Dermis blood vessel endothelial cell (primary cell): ENCODE data around the gene SLC27A1. TPM values are rescaled to one million over a fixed set of nuclear protein-coding genes. Genes with fewer than 3 reads are reported as not detected.
A peak's percentile ranks its signal among the peaks of the same experiment; 100 is the strongest.
"Not testable (repeated sequence)": the region's sequence is repeated elsewhere in the genome, so short reads cannot be mapped to it uniquely, and the experiment has no call there.

Source experiments
- DNase-seq: peaks from one replicate; pipeline ENCODE4 v3.0.0; 2010
- total RNA-seq: library from RNA; depleted of rRNA; stranded (reverse); fragments of >200 nt; gene quantifications from 2 replicates; pipeline ENCODE4 v1.2.3, GENCODE V29; 2014

Gene SLC27A1
- total RNA-seq, 1 donor from 2014 or later, result 31.7 TPM

GRCh38 chr19:17539238-17540117 lies 69.2 kb downstream of the SLC27A1 start:
- peak; percentile 98 for DNase-seq

DNA sequence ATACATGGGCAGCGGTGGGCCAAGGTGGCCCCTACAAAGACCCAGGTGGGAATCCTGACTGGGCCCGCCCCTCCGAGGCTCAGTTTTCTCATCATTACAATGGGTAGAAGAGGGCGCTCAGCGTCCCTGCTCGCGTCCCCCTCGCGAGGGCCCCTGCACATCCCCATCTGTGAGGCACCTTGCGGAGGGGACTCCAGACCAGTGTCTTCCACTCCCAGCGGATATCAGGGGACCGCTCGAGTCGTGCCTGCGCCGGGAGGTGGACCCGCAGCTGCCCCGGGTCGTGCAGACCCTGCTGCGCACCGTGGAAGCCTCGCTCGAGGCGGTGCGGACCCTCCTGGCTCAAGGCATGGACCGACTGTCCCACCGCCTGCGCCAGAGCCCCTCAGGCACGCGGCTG lies 69.8 kb downstream of the SLC27A1 start:
- no peak for DNase-seq

DNA sequence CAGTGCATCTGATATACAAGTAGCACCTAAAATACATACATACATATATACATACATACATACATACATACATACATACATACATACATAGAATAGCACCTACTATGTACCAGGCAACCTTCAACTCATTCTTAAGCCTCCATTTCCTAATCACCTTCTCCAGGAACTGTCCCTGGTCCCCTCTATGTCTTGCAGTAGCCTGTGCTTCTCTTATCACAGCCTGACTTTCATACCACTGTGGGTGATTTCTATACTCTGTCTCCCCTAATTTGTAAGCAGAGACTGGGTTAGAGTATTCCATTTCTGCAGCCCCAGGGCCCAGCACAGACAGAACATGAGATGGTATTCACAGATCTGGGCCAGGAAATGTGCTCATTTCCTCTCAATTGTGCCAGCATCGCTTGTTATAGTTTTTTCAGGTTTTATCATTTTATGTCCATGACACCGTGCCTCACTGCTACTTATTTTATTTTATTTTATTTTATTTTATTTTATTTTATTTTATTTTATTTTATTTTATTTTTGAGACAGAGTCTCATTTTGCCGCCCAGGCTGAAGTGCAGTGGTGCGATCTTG lies 70.9 kb downstream of the SLC27A1 start:
- no peak for DNase-seq

DNA sequence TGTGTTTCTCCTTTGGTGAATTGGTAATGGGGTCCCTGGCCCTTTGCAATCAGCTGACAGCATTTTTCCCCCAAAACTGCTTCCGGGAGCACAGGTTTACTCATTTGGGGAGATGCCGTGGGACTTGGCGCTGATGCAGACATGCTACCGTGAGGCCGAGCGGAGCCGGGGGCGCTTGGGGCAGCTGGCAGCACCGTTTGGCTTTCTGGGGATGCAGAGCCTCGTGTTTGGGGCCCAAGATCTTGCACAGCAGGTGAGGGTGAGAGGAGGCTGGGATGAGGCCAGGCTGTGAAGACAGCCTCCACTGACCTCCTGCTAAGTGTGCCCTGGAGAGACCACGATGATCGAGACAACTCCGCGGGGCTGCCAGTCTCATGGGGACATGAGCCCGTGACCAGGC lies 71.7 kb downstream of the SLC27A1 start:
- DNase-seq, result no peak

GRCh38 chr19:17542793-17543582 lies 72.7 kb downstream of the SLC27A1 start:
- no peak for DNase-seq

DNA sequence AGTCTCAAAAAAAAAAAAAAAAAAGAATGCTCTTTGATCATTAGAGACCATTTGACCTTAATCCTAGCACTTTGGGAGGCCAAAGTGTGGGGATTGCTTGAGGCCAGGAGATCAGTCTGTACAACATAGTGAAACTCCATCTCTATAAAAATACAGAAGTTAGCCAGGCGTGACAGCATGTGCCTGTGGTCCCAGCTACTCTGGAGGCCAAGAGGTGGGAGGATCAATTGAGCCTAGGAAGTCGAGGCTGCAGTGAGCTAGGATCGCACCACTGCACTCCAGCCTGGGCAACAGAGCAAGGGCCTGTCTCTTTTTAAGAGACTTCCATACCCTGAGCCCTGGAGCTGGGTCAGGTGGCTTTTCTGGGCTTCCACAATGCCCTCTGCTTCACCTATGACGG lies 73.7 kb downstream of the SLC27A1 start:
- no peak for DNase-seq

DNA sequence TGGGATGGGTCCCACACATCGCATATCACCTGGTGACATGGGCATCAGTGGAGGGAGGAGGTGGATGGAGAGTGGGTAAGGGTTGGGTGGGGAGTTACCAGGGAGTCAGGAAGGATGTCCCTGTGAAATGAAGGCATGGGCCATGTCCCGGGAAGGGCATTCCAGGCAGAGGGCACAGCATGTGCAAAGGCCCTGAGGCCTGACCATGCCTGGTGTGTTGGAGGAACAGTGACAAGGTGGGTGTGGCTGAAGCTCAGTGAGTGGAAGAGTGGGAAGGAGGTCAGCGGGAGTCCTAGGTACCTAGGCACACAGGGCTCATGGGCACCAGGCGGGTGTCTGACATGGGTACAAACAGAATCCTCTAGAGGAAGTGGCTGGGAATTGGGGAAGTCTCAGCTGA lies 74.1 kb downstream of the SLC27A1 start:
- no peak for DNase-seq

GRCh38 chr19:17548145-17548544 lies 77.8 kb downstream of the SLC27A1 start:
- no peak for DNase-seq

GRCh38 chr19:17549085-17549740 lies 78.9 kb downstream of the SLC27A1 start:
- no peak for DNase-seq

DNA sequence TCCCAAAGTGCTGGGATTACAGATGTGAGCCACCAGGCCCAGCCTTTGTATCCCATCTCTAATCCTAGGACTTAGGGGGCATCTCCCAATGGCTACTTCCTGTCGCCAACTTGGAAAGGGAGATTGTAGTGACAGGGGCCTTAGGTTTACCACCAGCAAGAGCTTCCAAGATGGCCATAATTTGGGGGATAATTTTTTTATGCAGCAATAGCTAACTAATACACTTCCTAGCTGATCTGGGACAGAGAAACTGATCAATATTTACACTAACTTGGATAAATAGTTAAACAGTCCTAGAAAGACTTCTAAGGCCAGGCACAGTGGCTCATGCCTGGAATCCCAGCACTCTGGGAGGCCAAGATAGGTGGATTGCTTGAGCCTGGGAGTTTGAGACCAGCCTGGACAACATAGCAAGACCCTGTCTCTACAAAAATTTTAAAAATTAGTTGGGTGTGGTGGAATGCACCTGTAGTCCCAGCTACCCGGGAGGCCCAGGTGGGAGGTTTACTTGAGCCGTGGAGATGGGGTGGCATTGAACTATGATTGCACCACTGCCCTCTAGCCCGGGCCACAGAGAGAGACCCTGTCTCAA lies 79.8 kb downstream of the SLC27A1 start:
- DNase-seq, result no peak

GRCh38 chr19:17552735-17553134 lies 82.4 kb downstream of the SLC27A1 start:
- DNase-seq, result not testable (repeated sequence)

GRCh38 chr19:17553256-17553655 lies 82.9 kb downstream of the SLC27A1 start:
- peak; percentile 100 for DNase-seq

DNA sequence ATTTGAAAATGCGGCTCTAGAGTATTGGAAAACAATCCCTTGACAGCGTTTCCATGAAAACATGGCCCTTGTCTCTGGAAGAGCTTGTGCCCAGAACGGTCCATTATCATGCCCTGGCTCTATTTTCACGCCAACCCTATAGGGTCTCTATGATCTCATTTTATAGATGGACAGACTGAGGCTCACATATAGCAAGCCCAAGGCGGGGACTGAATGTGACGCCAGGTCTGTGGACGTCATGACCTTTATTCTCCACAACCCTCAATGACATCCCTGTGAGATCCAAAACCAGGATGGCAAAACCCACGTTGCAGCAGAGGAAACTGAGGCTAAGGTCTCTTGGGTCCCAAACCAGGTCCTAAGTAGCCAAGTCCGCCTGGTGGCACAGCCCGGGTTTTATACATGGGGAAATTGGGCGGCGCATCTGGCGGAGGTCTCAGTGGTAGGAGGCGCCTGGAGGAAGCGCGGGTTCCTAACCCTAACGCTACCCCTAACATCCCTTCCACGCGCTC lies 84.7 kb downstream of the SLC27A1 start:
- no peak for DNase-seq

- peak; percentile 99 for DNase-seq
These were observed 85.2 kb downstream of the SLC27A1 start, which contains the start of gene COLGALT1 for GRCh38 chr19:17555480-17555928. Gene COLGALT1, plus strand, starts transcription at chr19:17555649. Its CDS starts 65 bp downstream, at chr19:17555714.

Other genes with a start within 250 kb of the SLC27A1 start
- 3.8 and 4.4 TPM in 2 replicates for gene OCEL1, start 244.3 kb upstream of the SLC27A1 start, total RNA-seq
- 63.1 and 82.0 TPM in 2 replicates for gene NR2F6, start 224.6 kb upstream of the SLC27A1 start, total RNA-seq
- gene USHBP1, start 205.8 kb upstream of the SLC27A1 start, total RNA-seq, result 48.6 and 75.9 TPM in 2 replicates
- gene BABAM1, start 203.1 kb upstream of the SLC27A1 start, total RNA-seq, result 98.2 and 137 TPM in 2 replicates
- 0.68 and 1.5 TPM in 2 replicates for gene ANKLE1, start 188.6 kb upstream of the SLC27A1 start, total RNA-seq
- 9.5 and 11.7 TPM in 2 replicates for gene ABHD8, start 167.1 kb upstream of the SLC27A1 start, total RNA-seq
- gene MRPL34, start 164.7 kb upstream of the SLC27A1 start, total RNA-seq, result 40.1 and 52.4 TPM in 2 replicates
- 20.9 and 39.3 TPM in 2 replicates for gene DDA1, start 161.0 kb upstream of the SLC27A1 start, total RNA-seq
- gene ANO8, start 135.7 kb upstream of the SLC27A1 start, total RNA-seq, result 5.0 and 6.8 TPM in 2 replicates
- 12.3 and 14.1 TPM in 2 replicates for gene GTPBP3, start 133.0 kb upstream of the SLC27A1 start, total RNA-seq
- gene PLVAP, start 93.2 kb upstream of the SLC27A1 start, total RNA-seq, result 15.2 and 73.9 TPM in 2 replicates
- 0.17 TPM in 1 of 2 replicates, not detected in the other for gene CCDC194, start 76.3 kb upstream of the SLC27A1 start, total RNA-seq
- gene BST2, start 64.9 kb upstream of the SLC27A1 start, total RNA-seq, result 1.8 and 6.5 TPM in 2 replicates
- 47.4 and 60.9 TPM in 2 replicates for gene MVB12A, start 50.5 kb upstream of the SLC27A1 start, total RNA-seq
- gene TMEM221, start 21.9 kb upstream of the SLC27A1 start, total RNA-seq, result not detected in 2 replicates
- not detected in 2 replicates for gene NXNL1, start 9.6 kb upstream of the SLC27A1 start, total RNA-seq
- gene PGLS, start 41.1 kb downstream of the SLC27A1 start, total RNA-seq, result 65.7 and 74.7 TPM in 2 replicates
- 105 and 106 TPM in 2 replicates for gene COLGALT1, start 85.1 kb downstream of the SLC27A1 start, total RNA-seq
- gene UNC13A, start 217.8 kb downstream of the SLC27A1 start, total RNA-seq, result under 0.01 and 0.09 TPM in 2 replicates
- 47.8 and 81.4 TPM in 2 replicates for gene MAP1S, start 249.0 kb downstream of the SLC27A1 start, total RNA-seq